Progenitor cell of endocrine pancreas (in vitro differentiated cells): Measurements from ENCODE around the gene ANKMY1. TPM values are rescaled to one million over a fixed set of nuclear protein-coding genes. Genes with fewer than 3 reads are reported as not detected.
A peak's percentile ranks its signal among the peaks of the same experiment; 100 is the strongest.

Source experiments
- DNase-seq: peaks from one replicate; pipeline ENCODE4 v3.0.0; 2021; ENCODE audit warnings: low spot score; ENCODE audit not compliant: unreplicated experiment
- H3K27ac Mint-ChIP-seq: 2 replicates; pipeline ENCODE4 v1.8.0; 2021; ENCODE audit warnings: mild to moderate bottlenecking, moderate library complexity, mixed read lengths
- H3K27me3 Mint-ChIP-seq: 2 replicates; pipeline ENCODE4 v1.8.0; 2021; ENCODE audit warnings: mixed read lengths
- H3K36me3 Mint-ChIP-seq: 2 replicates; pipeline ENCODE4 v1.8.0; 2022; ENCODE audit warnings: mixed read lengths; ENCODE audit not compliant: insufficient read depth
- H3K4me1 Mint-ChIP-seq: 2 replicates; pipeline ENCODE4 v1.8.0; 2021; ENCODE audit warnings: low read depth, mixed read lengths
- H3K4me3 Mint-ChIP-seq: 2 replicates; pipeline ENCODE4 v1.8.0; 2021; ENCODE audit warnings: low read depth, mild to moderate bottlenecking, moderate library complexity, mixed read lengths
- H3K9me3 Mint-ChIP-seq: 2 replicates; pipeline ENCODE4 v1.8.0; 2021; ENCODE audit warnings: low read depth, mixed read lengths
- total RNA-seq: library from RNA; stranded (reverse); gene quantifications from 2 replicates; pipeline ENCODE4 v1.2.1, GENCODE V29; 2021
- TF ChIP-seq, protein P1 (sequence below): fragments of 200-600 bp; sonication (generic); IDR thresholded peaks from one replicate; pipeline ENCODE4 v1.5.0; 2021; ENCODE audit warnings: antibody characterized with exemption, mild to moderate bottlenecking; ENCODE audit not compliant: unreplicated experiment

The ANKMY1 gene
- total RNA-seq, 1 donor from 2014 or later = 29.2 TPM

DNA sequence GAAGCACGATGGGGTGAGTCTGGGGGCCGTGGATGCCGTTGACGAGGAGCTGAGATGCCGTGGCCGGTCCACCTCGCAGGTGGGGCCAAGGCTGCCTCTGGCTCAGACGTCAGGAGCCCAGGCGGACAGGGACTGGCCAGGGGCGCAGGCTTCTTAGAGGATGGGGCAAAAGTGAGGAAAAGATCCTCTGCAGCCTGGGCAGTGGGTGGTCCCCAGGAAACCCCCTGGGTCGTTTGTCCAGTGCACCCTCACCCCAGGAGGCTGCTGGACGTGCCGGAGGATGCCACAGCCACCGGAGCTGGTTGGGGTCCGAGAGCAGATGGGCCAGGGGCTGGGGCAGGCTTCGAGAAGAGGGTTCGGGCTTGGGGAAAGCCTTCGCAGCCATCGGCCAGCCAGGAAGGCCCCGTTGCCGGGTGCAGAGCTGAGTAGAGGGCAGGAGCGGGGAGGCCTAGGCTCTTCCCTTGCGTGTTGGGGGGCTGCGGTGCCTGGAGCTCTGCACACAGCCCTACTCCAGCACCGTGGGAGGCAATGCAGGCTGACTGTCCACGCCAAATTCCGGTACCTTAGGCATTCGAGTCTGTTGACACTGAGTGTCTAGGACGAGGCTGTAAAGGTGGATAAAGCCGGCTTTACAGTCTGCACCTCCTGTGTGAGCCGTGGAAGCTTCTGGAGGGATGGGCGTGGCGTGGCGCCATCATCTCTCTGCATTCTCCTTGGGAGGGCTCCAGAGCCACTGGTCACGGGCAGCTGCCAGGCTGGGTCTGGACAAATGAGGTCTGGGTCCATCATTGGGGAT is 103.5 kb downstream of the ANKMY1 start:
- Mint-ChIP-seq H3K27ac (peak overlapping the region; percentile 86), H3K9me3 (no peaks in the 10 kb centered on the region), H3K27me3 (peaks cover 4% of the 10 kb centered on the region), H3K36me3 (no peaks in the 10 kb centered on the region), H3K4me3 (peak overlapping the region; percentile 82), H3K4me1 (peaks cover 27% of the 10 kb centered on the region)
- TF ChIP-seq, protein P1, sequence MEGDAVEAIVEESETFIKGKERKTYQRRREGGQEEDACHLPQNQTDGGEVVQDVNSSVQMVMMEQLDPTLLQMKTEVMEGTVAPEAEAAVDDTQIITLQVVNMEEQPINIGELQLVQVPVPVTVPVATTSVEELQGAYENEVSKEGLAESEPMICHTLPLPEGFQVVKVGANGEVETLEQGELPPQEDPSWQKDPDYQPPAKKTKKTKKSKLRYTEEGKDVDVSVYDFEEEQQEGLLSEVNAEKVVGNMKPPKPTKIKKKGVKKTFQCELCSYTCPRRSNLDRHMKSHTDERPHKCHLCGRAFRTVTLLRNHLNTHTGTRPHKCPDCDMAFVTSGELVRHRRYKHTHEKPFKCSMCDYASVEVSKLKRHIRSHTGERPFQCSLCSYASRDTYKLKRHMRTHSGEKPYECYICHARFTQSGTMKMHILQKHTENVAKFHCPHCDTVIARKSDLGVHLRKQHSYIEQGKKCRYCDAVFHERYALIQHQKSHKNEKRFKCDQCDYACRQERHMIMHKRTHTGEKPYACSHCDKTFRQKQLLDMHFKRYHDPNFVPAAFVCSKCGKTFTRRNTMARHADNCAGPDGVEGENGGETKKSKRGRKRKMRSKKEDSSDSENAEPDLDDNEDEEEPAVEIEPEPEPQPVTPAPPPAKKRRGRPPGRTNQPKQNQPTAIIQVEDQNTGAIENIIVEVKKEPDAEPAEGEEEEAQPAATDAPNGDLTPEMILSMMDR = no peak
- no peak for DNase-seq

GRCh38 chr2:240453461-240454105 is 104.2 kb downstream of the ANKMY1 start:
- peaks cover 4% of the 10 kb centered on the region for H3K27me3 Mint-ChIP-seq
- peaks cover 27% of the 10 kb centered on the region for H3K4me1 Mint-ChIP-seq
- H3K4me3 Mint-ChIP-seq = peak overlapping the region; percentile 82
- H3K36me3 Mint-ChIP-seq = no peaks in the 10 kb centered on the region
- TF ChIP-seq, protein P1 = no peak
- H3K27ac Mint-ChIP-seq = peak overlapping the region; percentile 86
- no peaks in the 10 kb centered on the region for H3K9me3 Mint-ChIP-seq
- DNase-seq = no peak

DNA sequence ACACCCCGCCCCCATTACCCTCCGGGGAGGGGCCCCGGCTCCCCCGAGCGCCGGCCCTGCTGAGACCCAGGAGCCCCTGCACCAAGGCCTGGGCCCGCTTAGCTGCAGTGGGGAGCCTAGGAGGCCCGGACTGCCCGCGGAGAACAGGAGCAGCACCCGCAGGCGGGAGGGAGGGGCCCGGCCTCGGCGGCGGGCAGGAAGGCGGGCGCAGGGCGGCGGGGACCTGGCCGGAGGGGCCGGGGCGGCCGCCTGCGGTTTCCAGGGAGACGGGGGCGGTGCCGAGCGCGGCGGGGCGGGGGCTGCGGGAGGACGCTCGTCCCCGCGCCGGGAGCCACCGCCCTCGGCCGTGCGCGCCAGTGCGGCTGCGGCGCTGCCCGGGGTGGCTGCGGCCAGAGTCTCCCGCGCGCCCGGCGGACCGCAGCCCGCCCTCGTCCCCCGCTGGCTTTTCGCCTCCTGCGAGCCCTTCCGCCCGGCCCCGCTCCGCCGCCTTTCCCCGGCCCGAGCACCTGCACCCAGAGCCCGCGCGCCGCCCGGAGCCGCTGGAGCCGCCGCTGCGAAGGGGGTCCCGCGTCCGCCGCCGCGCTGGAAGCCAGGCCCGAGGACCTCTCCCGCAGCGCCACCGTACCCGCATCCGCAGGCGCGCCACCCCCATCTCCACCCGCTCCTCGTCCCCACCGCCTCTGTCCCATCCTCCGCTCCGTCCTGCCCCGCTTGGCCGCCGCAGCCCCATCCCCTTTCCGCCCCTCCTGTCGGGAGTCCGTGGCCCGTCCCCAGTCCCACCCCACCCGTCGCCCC is 105.1 kb downstream of the ANKMY1 start:
- H3K4me1 Mint-ChIP-seq = peaks cover 22% of the 10 kb centered on the region
- peaks cover 4% of the 10 kb centered on the region for H3K27me3 Mint-ChIP-seq
- no peaks in the 10 kb centered on the region for H3K36me3 Mint-ChIP-seq
- peak overlapping the region; percentile 70 for H3K4me3 Mint-ChIP-seq
- DNase-seq = peak; percentile 69
- TF ChIP-seq, protein P1 = no peak
- no peaks in the 10 kb centered on the region for H3K9me3 Mint-ChIP-seq
- no peak overlapping the region for H3K27ac Mint-ChIP-seq

GRCh38 chr2:240451791-240452461 is 105.9 kb downstream of the ANKMY1 start:
- Mint-ChIP-seq H3K27me3 (peaks cover 4% of the 10 kb centered on the region), H3K4me3 (peak overlapping the region; percentile 70), H3K4me1 (peaks cover 17% of the 10 kb centered on the region), H3K36me3 (no peaks in the 10 kb centered on the region), H3K9me3 (no peaks in the 10 kb centered on the region), H3K27ac (peak overlapping the region; percentile 80)
- TF ChIP-seq, protein P1 = no peak
- no peak for DNase-seq

- TF ChIP-seq, protein P1 = no peak
- Mint-ChIP-seq H3K27ac (no peak overlapping the region), H3K9me3 (no peaks in the 10 kb centered on the region), H3K4me3 (peak overlapping the region; percentile 70), H3K36me3 (no peaks in the 10 kb centered on the region), H3K4me1 (peaks cover 13% of the 10 kb centered on the region), H3K27me3 (peaks cover 4% of the 10 kb centered on the region)
- no peak for DNase-seq
Measured at GRCh38 chr2:240451108-240451611, 106.6 kb downstream of the ANKMY1 start.
